H9 (cell line): ENCODE measurements around the gene CD9. TPM values are rescaled to one million over a fixed set of nuclear protein-coding genes. Genes with fewer than 3 reads are reported as not detected.

ENCODE experiments used
- DNase-seq: peaks from one replicate; pipeline ENCODE4 v3.0.0-alpha.2; 2017
- H2AFZ ChIP-seq: one replicate; pipeline ENCODE4 v1.6.1; 2013; ENCODE audit warnings: mild to moderate bottlenecking, low read length, control low read depth, moderate library complexity
- H2AK5ac ChIP-seq: 2 replicates; pipeline ENCODE4 v1.6.1; 2013; ENCODE audit warnings: low read length, control low read depth, mixed read lengths; ENCODE audit not compliant: insufficient read length
- H2BK120ac ChIP-seq: one replicate; pipeline ENCODE4 v1.6.1; 2013; ENCODE audit warnings: low read depth, mild to moderate bottlenecking, low read length, control low read depth, inconsistent platforms; ENCODE audit not compliant: poor library complexity, severe bottlenecking
- H2BK12ac ChIP-seq: 2 replicates; pipeline ENCODE4 v1.6.1; 2013; ENCODE audit warnings: low read length, control low read depth, mixed read lengths, low read depth; ENCODE audit not compliant: insufficient read length
- H2BK15ac ChIP-seq: 2 replicates; pipeline ENCODE4 v1.6.1; 2013; ENCODE audit warnings: low read depth, low read length, control low read depth
- H2BK20ac ChIP-seq: one replicate; pipeline ENCODE4 v1.6.1; 2013; ENCODE audit warnings: low read depth, mild to moderate bottlenecking, low read length, control low read depth, inconsistent platforms; ENCODE audit not compliant: poor library complexity, severe bottlenecking
- H2BK5ac ChIP-seq: 2 replicates; pipeline ENCODE4 v1.6.1; 2013; ENCODE audit warnings: low read length, control low read depth, mixed read lengths; ENCODE audit not compliant: insufficient read length
- H3K14ac ChIP-seq: 2 replicates; pipeline ENCODE4 v1.6.1; 2013; ENCODE audit warnings: low read length, control low read depth; ENCODE audit not compliant: insufficient read depth
- H3K18ac ChIP-seq: 2 replicates; pipeline ENCODE4 v1.6.1; 2013; ENCODE audit warnings: low read depth, mild to moderate bottlenecking, mixed read lengths, low read length, control low read depth; ENCODE audit not compliant: insufficient read length
- H3K23ac ChIP-seq: 2 replicates; pipeline ENCODE4 v1.6.1; 2013; ENCODE audit warnings: low read length, control low read depth, mixed read lengths, low read depth; ENCODE audit not compliant: insufficient read length
- H3K23me2 ChIP-seq: 2 replicates; pipeline ENCODE4 v1.6.1; 2013; ENCODE audit warnings: low read depth, mild to moderate bottlenecking, mixed read lengths, low read length, control low read depth; ENCODE audit not compliant: insufficient read length, poor library complexity, severe bottlenecking
- H3K27ac ChIP-seq: 2 replicates; pipeline ENCODE4 v1.5.1; 2013; ENCODE audit warnings: low read length, control low read depth, mixed read lengths, low read depth; ENCODE audit not compliant: insufficient read length
- H3K27me3 ChIP-seq: 2 replicates; pipeline ENCODE4 v1.6.1; 2013; ENCODE audit warnings: low read length, control low read depth, inconsistent platforms; ENCODE audit not compliant: insufficient read depth
- H3K4ac ChIP-seq: 2 replicates; pipeline ENCODE4 v1.6.1; 2013; ENCODE audit warnings: low read depth, mild to moderate bottlenecking, control low read depth, inconsistent platforms, low read length, moderate library complexity
- H3K4me1 ChIP-seq: 2 replicates; pipeline ENCODE4 v1.6.1; 2013; ENCODE audit warnings: low read length, control low read depth, inconsistent platforms; ENCODE audit not compliant: insufficient read depth
- H3K4me2 ChIP-seq: 2 replicates; pipeline ENCODE4 v1.6.1; 2013; ENCODE audit warnings: low read length, control low read depth, mixed read lengths; ENCODE audit not compliant: insufficient read length, insufficient read depth
- H3K56ac ChIP-seq: 2 replicates; pipeline ENCODE4 v1.6.1; 2013; ENCODE audit warnings: low read depth, mild to moderate bottlenecking, mixed read lengths, low read length, control low read depth; ENCODE audit not compliant: insufficient read length
- H3K79me1 ChIP-seq: 2 replicates; pipeline ENCODE4 v1.6.1; 2013; ENCODE audit warnings: low read depth, mild to moderate bottlenecking, moderate library complexity, low read length, control low read depth, inconsistent platforms; ENCODE audit not compliant: insufficient read depth, poor library complexity, severe bottlenecking
- H3K79me2 ChIP-seq: 2 replicates; pipeline ENCODE4 v1.6.1; 2013; ENCODE audit warnings: low read length, control low read depth, inconsistent platforms; ENCODE audit not compliant: insufficient read depth
- H3K9ac ChIP-seq: 2 replicates; pipeline ENCODE4 v1.6.1; 2013; ENCODE audit warnings: low read length, control low read depth, mixed read lengths; ENCODE audit not compliant: insufficient read length; ENCODE audit errors: extremely low read depth
- H3K9me3 ChIP-seq: one replicate; pipeline ENCODE4 v1.6.1; 2013; ENCODE audit warnings: low read depth, low read length, inconsistent platforms; ENCODE audit not compliant: control insufficient read depth
- H3T11ph ChIP-seq: one replicate; pipeline ENCODE4 v1.6.1; 2013; ENCODE audit warnings: mild to moderate bottlenecking, low read length, control low read depth, inconsistent platforms
- H4K20me1 ChIP-seq: one replicate; pipeline ENCODE4 v1.6.1; 2013; ENCODE audit not compliant: control insufficient read depth, insufficient read length, insufficient read depth
- H4K5ac ChIP-seq: 2 replicates; pipeline ENCODE4 v1.6.1; 2013; ENCODE audit warnings: low read depth, mild to moderate bottlenecking, mixed read lengths, low read length, control low read depth; ENCODE audit not compliant: insufficient read length
- H4K8ac ChIP-seq: replicated peaks from 2 replicates; pipeline ENCODE4 v1.6.1; 2013; ENCODE audit warnings: low read length, control low read depth, mixed read lengths, low read depth; ENCODE audit not compliant: insufficient read length
- H4K91ac ChIP-seq: 2 replicates; pipeline ENCODE4 v1.6.1; 2013; ENCODE audit warnings: low read depth, mild to moderate bottlenecking, moderate library complexity, mixed read lengths, low read length, control low read depth; ENCODE audit not compliant: insufficient read length
- H3K27ac Mint-ChIP-seq, 3 experiments: 2 replicates in 2 of 3; 3 replicates in 1 of 3; pipeline ENCODE4 v1.8.0; 2020 to 2021; ENCODE audit warnings: mixed read lengths in 3 of 3, mild to moderate bottlenecking in 1 of 3, moderate library complexity in 1 of 3
- H3K27me3 Mint-ChIP-seq: 2 replicates; pipeline ENCODE4 v1.8.0; 2021; ENCODE audit warnings: low read depth, mild to moderate bottlenecking, moderate library complexity, mixed read lengths
- H3K36me3 Mint-ChIP-seq, 3 experiments: 2 replicates in 2 of 3; 3 replicates in 1 of 3; pipeline ENCODE4 v1.8.0; 2020 to 2021; ENCODE audit warnings: low read depth in 3 of 3, mixed read lengths in 3 of 3; ENCODE audit not compliant: insufficient read depth in 1 of 3
- H3K4me1 Mint-ChIP-seq, 2 experiments: 2 replicates each; pipeline ENCODE4 v1.8.0; 2020; ENCODE audit warnings: mixed read lengths in 2 of 2
- H3K4me3 Mint-ChIP-seq, 2 experiments: 2 replicates in 1 of 2; 3 replicates in 1 of 2; pipeline ENCODE4 v1.8.0; 2020 to 2021; ENCODE audit warnings: mild to moderate bottlenecking in 2 of 2, mixed read lengths in 2 of 2, moderate library complexity in 1 of 2
- H3K9me3 Mint-ChIP-seq, 2 experiments: 2 replicates in 1 of 2; 3 replicates in 1 of 2; pipeline ENCODE4 v1.8.0; 2020; ENCODE audit warnings: mild to moderate bottlenecking in 2 of 2, mixed read lengths in 2 of 2, moderate library complexity in 1 of 2
- WGBS: extraction: QIAGEN DNeasy Blood & Tissue Kit; methylation state at CpG from one replicate; pipeline ENCODE4 v1.1.7; 2013; ENCODE audit warnings: missing lambda C conversion rate, low lambda C conversion rate, mixed read lengths; ENCODE audit not compliant: insufficient read length; ENCODE audit errors: extremely low coverage; 5-methylcytosine and 5-hydroxymethylcytosine counted together
- total RNA-seq: library from RNA; stranded (reverse); gene quantifications from 2 replicates; pipeline ENCODE4 v1.2.1, GENCODE V29; 2021
- TF ChIP-seq, protein P1 (sequence below): fragments of 200-600 bp; sonication (generic); conservative IDR thresholded peaks from 3 replicates; pipeline ENCODE4 v1.8.0; 2021; ENCODE audit warnings: antibody characterized with exemption, mild to moderate bottlenecking

The CD9 gene
- total RNA-seq, 1 experiment from 2014 or later = 132 TPM

DNA sequence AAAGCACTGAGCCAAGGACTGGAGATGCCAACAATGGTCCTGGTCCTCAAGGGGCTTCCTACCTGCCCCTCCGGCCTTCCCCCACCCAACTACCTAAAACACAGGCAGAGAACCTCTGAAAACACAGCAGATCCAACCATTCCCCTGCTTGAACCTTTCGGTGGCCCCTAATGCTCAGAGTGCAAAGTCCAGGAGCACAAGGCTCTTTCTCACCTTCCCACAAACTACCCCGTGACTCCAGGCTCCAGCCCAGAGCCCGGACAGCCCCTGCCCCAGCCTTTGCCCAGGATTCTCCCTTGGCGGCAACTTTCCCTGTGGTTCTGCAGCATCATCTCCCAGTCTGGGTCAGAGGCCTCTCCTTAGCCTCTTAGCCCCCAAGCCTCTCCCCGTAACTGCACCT is 1.6 kb upstream of the CD9 start:
- Mint-ChIP-seq H3K27ac (no peak overlapping the region; a peak in 1 of 7 replicates), H3K4me1 (peaks cover 65 to 67% of the 10 kb centered on the region in 2 experiments), H3K27me3 (peaks cover 13% of the 10 kb centered on the region), H3K4me3 (peak overlapping the region in 1 of 2 experiments; percentile 80; a peak in 2 of 5 replicates), H3K36me3 (peaks cover 6 to 18% (median 12%) of the 10 kb centered on the region in 3 experiments; a peak in 5 of 7 replicates), H3K9me3 (no peaks in the 10 kb centered on the region)
- Histone ChIP-seq H2BK120ac (no peak overlapping the region), H3K9me3 (no peaks in the 10 kb centered on the region), H3K4me2 (no peak overlapping the region), H2AK5ac (no peak overlapping the region), H2BK20ac (no peak overlapping the region), H2BK12ac (no peak overlapping the region), H3T11ph (no peak overlapping the region), H2AFZ (no peak overlapping the region), H3K9ac (no peak overlapping the region), H3K27me3 (no peaks in the 10 kb centered on the region), H3K18ac (no peak overlapping the region), H3K23ac (no peak overlapping the region), H3K27ac (no peak overlapping the region), H3K14ac (no peak overlapping the region), H4K5ac (no peak overlapping the region), H3K79me2 (peaks cover 12% of the 10 kb centered on the region; the same call in 1 of the 2 replicates), H3K56ac (no peak overlapping the region), H3K4ac (no peak overlapping the region), H4K8ac (no peak overlapping the region), H3K23me2 (peaks cover 18% of the 10 kb centered on the region), H3K79me1 (peaks cover 8% of the 10 kb centered on the region), H4K20me1 (no peaks in the 10 kb centered on the region), H3K4me1 (peaks cover 26% of the 10 kb centered on the region; the same call in 1 of the 2 replicates), H2BK15ac (no peak overlapping the region), H2BK5ac (no peak overlapping the region), H4K91ac (no peak overlapping the region)
- no CpG with 5 or more reads among the region's 6 CpGs for WGBS
- no peak for DNase-seq
- TF ChIP-seq, protein P1, sequence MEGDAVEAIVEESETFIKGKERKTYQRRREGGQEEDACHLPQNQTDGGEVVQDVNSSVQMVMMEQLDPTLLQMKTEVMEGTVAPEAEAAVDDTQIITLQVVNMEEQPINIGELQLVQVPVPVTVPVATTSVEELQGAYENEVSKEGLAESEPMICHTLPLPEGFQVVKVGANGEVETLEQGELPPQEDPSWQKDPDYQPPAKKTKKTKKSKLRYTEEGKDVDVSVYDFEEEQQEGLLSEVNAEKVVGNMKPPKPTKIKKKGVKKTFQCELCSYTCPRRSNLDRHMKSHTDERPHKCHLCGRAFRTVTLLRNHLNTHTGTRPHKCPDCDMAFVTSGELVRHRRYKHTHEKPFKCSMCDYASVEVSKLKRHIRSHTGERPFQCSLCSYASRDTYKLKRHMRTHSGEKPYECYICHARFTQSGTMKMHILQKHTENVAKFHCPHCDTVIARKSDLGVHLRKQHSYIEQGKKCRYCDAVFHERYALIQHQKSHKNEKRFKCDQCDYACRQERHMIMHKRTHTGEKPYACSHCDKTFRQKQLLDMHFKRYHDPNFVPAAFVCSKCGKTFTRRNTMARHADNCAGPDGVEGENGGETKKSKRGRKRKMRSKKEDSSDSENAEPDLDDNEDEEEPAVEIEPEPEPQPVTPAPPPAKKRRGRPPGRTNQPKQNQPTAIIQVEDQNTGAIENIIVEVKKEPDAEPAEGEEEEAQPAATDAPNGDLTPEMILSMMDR = no peak
